Gastrocnemius medialis (tissue), 4 donors: ENCODE data around the gene C1RL.

Experiments used
- CTCF ChIP-seq, 5 experiments: fragments of 450-650 bp in 3 of 5; fragments of 200-600 bp in 2 of 5; sonication (generic) in 2 of 5; IDR thresholded peaks in 4 of 5; conservative IDR thresholded peaks in 1 of 5; 1 replicate in 4 of 5; 2 replicates in 1 of 5; pipeline ENCODE4 v1.5.1; 2016 to 2019; ENCODE audit warnings: antibody characterized with exemption in 5 of 5, mild to moderate bottlenecking in 3 of 5, moderate library complexity in 3 of 5
- POLR2A ChIP-seq, 2 donors: fragments of 450-650 bp; IDR thresholded peaks; one replicate each; pipeline ENCODE4 v1.6.1; 2017; ENCODE audit warnings: antibody characterized with exemption in 2 of 2, mild to moderate bottlenecking in 2 of 2, moderate library complexity in 2 of 2

DNA sequence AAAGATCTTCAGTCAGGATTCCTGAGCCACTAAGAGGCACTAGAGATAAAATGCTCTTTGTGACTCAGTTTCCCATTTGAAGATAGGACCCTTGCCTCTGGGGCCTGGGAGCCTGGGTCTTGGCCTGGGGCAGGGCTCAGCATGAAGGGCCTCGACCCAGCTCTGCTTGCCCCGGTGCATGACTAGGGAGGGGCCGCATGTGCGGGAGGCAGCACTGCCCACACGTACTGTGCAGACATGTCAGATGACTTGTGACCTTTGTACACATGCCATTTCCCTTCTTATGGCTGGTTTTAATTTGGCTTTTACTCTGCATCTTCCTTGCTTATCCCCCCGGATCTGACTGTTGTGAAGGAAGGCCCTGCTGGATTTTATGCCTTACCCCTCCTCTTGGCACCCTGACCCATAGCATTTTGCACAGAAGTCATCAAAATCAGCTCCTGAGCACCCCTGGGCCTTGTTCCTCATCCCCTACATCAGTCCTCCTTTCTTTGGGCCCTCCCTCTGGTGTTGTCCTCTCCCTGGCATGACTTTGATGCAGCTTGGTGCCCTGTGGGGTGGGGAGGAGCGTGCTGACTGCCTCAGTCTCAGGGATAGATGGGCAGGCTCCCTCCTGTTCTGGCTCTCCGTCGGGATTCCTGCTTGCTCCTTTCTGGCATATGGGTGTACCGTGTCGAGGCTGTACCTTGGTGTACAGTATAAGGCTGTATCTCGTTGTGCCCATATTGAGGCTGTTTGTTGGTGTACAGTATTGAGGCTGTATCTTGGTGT is 25.6 kb upstream of the C1RL start:
- TF ChIP-seq CTCF (IDR thresholded peaks at IDR 0.05 in 4 of 5, conservative IDR thresholded peaks at IDR 0.05 in 1 of 5): no peak
- TF ChIP-seq POLR2A (IDR thresholded peaks at IDR 0.05): no peak
